Inflammatory macrophage treated with lipopolysaccharide for 4 hours (primary cell): ENCODE measurements around the gene FPR1.
A peak's percentile ranks its signal among the peaks of the same experiment; 100 is the strongest.

Experiments
- DNase-seq: peaks from one replicate; pipeline ENCODE4 v3.0.0-alpha.2; 2020

The FPR1 gene, protein sequence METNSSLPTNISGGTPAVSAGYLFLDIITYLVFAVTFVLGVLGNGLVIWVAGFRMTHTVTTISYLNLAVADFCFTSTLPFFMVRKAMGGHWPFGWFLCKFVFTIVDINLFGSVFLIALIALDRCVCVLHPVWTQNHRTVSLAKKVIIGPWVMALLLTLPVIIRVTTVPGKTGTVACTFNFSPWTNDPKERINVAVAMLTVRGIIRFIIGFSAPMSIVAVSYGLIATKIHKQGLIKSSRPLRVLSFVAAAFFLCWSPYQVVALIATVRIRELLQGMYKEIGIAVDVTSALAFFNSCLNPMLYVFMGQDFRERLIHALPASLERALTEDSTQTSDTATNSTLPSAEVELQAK

GRCh38 chr19:51751655-51752054 lies at the start of gene FPR1:
TSS of gene FPR1 (minus strand) at chr19:51751878. CDS start at chr19:51746994, 4,884 bp downstream.
- DNase-seq = peak; percentile 93

- no peak for DNase-seq
Measured at GRCh38 chr19:51800473-51801244, 49.0 kb upstream of the FPR1 start.

- no peak for DNase-seq
Measured at GRCh38 chr19:51799774-51800472, 48.2 kb upstream of the FPR1 start.

DNA sequence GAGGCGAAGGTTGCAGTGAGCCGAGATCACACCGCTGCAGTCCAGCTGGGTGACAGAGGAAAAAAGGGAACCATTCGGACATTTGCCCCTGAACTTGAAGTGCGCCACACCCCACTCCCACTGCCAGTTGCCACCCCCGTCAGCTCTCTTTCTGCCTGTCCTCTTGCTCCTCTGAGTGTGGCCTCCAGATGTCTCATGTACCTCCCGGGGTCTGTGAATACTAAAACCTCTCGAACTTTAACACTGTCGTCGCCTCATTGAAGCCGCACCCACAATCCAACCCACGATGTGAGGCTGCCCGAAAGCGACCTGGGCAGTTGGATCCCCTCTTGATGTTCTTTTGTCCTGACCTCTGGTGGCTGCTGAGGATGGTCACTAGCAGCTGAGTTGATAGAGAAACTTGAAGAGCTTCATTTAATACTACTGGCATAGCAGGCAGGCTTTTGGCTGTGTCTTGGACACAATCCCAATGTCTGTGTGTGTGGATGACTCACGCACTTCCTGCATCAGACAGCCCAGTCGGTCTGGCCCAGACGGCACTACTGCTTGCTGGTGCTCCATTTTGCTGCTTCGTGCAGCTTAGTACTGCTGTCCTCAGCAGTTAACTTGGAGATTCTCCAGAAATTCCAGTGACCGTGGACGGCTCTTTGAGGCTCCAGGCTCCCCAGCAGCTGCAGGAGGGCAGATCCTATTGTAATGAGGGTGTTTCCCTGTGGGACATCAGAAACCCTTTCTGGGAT lies 47.5 kb upstream of the FPR1 start:
- DNase-seq = peak; percentile 91

GRCh38 chr19:51798062-51798461 lies 46.4 kb upstream of the FPR1 start:
- DNase-seq = peak; percentile 38

GRCh38 chr19:51797480-51797879 lies 45.8 kb upstream of the FPR1 start:
- DNase-seq = peak; percentile 49

DNA sequence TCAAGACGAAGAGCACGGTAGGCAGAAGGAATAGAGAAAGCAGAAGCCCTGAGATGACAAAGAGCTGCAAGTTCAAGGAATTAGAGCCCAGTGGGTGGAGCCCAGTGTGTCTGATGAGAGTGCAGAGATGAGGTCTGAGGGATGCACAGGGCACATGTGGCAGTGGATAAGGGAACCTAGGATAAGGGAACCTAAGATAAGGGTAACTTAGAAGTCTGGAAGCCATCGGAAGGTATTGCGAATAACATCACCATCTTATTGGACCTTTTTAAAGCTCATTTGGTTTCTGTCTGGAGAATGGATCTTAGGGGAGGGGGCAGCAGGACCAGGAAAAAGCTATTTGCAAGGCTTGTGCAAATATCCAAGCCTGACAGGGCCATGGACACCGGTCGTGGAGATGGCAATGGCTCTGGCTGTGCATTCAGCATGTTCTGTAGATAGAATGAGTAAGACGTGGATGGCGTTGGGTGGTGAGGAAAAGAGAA lies 44.6 kb upstream of the FPR1 start:
- DNase-seq = peak; percentile 93

GRCh38 chr19:51794885-51795490 lies 43.3 kb upstream of the FPR1 start, which contains the start of gene FPR3:
TSS of gene FPR3 (plus strand) at chr19:51795157. CDS start at chr19:51823749, 28,592 bp downstream.
- DNase-seq = peak; percentile 88

GRCh38 chr19:51793994-51794393 lies 42.3 kb upstream of the FPR1 start:
- no peak for DNase-seq

DNA sequence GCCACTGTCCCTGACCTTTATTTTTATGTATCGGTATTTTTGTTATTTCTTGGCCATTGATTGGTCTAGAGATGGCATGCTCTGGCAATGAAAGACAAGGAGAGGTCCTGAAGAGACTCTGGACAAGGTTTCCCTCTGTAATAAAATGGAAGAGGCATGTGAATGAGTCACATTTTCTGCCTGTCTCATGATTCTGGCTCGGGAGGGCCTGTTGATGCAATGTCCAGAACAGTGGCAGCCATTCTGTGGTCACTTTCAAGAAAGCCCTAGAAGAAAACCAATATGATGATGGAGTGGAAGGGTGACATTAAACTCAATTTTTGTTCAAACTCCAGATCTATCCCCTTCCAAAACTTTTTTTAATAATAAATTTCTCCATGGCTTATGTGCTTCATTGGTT lies 41.3 kb upstream of the FPR1 start:
- DNase-seq = peak; percentile 68

DNA sequence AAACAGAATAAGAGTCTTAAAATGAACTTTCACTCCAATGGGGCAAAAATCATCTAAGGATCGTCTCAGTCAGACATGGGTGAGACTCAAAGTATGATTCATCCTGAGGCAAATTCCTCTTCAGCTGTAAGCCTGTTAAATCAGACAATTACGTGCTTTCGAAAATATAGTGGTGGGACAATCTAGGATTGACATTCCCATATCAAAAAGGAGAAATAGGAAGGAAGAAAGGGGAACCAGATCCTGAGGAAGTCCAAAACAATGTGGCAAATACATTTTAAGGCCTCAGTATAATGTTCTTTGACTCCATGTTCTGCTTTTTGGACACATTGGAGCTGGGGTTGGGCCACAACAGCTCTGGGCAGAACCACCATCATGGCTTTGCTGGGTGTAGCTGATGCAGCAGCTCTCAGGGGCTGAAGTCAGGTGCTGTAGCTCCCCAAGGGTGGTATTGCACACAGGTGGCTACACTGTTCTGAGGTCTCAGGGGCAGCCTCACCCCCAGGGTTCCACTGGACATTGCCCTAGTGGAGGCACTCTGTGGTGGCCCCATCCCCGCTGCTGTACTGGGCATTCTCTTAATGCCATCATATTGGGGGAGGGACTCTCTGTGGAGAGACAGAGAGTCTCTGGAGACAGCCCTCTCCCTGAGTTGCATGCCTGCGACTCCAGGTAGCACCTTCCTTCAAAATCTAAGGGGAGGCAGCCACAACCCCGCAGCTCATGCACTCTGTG lies 37.5 kb upstream of the FPR1 start:
- DNase-seq = peak; percentile 92

DNA sequence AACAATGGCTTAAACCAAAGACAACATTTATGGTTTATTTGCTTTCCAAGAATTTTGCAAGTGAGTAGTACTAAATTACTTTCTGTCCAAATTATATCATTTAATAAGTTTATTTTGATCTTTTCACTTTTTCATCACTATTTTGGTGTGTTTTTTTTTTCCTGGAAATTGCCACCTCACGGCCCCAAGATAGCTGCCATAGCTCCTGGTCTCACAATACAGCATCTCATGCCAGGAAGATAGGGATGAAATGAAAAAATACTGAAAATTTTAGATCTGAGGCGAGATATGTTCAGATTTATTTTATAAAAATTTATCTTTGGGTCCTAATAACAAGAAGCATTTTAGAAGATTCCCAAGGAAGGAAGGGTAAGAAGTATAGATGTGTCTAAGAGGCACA lies 36.4 kb upstream of the FPR1 start:
- DNase-seq = no peak

DNA sequence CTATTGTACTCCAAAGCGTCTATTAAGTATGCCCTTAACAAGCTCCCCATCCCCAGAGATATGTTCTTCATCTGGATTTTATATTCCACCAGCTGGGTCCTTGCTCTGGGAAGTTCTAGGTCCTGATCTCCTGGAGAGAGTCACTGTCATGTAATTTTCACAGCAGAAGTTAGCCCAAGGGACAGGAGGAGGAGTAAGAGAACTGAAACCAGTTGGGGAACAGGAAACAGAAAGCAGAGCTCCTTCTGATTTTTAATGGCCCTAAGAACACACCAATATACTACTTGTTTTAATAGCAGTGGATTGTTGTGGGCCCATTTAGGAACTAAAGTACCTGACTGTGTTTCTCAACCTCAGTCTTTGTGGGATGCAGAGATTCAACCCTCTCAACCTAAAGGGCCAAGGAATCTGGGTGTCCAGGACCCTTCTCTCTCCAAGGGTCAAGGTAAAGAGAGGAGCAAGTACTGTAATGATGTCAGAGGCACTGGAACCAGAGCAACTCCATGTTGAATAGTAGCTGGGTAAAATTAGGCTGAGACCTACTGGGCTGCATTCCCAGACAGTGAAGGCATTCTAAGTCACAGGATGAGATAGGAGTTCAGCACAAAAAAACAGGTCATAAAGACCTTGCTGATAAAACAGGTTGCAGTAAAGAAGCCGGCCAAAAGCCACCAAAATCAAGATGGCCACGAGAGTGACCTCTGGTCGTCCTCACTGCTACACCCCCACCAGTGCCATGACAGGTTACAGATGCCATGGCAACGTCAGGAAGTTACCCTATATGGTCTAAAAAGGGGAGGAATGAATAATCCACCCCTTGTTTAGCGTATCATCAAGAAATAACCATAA lies 35.2 kb upstream of the FPR1 start:
- DNase-seq = peak; percentile 93

DNA sequence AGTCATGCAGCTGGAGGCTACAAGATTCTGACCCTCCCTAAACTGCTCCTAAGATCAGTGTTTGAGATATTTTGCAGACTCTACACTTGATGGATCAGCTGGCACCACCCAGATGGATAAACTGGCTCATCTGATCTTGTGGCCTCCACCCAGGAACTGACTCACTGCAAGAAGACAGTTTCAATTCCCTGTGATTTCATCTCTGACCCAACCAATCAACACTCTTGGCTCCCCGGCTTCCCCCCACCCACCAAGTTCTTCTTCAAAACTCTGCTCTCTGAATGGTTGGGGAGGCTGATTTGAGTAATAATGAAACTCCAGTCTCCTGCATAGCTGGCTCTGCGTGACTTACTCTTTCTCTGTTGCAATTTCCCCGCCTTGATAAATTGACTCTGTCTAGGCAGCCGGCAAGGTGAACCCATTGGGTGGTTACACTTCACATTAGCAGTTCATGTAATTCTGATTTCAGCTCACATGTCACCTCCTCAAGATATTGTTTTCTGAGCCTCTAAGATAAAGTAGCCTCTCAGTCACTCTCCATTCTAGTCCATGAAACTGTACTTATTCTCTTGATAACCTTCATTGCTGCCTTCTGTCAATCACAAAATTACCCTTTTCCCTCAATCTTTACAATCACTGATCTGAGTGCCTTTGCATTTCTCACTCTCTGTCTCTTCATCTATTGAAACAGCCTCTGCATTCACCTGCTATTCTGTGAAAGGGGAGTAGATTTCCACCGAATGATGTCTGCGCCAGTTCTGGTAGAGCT lies 33.4 kb upstream of the FPR1 start:
- DNase-seq = peak; percentile 100

GRCh38 chr19:51784109-51784785 lies 32.6 kb upstream of the FPR1 start:
- DNase-seq = peak; percentile 66

DNA sequence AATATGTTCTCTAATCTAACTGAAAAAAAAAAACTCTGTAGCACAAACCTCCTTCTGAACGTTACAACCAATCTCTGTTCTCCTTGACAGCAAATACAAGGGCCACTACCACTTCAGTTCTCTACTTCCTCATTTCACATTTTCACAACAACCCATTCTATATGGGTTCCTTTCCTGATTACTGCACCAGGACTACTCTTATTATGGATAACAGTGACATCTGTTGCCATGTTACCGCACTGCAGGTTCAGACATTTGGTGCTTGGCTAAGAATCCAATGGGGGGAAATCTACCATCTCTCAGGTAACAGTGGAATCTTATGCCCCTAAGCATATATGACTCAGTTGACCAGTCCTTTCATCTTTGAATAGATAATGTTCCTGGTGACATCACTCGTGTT lies 31.7 kb upstream of the FPR1 start:
- peak; percentile 90 for DNase-seq

DNA sequence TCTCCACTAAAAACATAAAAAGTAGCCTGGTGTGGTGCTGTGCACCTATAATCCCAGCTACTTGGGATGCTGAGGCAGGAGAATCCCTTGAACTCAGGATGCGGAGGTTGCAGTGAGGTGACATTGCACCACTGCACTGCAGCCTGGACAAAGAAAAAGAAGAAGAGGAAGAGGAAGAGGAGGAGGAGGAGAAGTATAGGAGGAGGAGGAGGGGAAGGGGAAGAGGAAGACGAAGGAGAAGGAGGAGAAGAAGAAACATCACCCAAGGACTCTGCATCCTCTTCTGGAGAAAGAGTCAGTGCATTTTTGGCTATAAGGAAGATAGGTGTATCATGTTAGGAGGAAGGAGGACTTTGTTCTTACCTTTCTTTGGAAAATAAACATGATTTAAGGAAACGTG lies 30.3 kb upstream of the FPR1 start:
- peak; percentile 49 for DNase-seq

DNA sequence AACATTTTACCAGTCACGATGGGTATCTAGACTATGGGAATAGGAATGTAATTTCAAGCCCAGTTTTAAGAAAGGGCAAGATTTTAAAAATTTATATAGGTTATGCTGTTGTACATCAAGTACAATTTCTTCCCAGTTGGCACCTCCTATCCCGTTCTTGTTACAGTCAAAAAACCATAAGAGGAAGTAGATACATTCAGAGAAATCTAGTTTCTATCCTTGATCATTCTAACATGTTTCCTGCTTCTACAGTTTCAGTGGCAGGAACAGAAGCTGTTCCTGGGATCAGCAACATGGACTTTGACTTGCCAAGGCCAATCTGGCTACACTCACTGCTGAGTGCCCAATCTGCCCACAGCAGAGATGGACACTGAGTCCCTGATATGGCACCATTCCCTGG lies 28.6 kb upstream of the FPR1 start:
- peak; percentile 53 for DNase-seq

DNA sequence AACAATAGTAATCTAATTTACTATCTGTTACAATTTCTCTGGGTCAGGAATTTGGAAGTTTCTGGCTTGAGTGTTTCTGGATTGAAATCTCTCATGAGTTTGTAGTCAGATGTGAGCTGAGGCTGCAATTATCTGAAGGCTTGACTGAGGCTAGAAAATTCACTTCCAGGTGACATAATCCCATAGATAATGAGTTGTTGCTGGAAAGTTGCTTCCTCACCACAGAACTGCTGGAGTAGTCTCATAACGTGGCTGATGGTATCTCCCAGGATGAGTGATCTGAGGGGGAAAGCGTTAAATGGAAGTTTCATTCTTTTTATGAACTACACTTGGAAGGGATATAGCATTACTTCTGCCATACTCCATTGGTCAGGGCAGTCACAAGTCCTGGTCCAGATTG lies 28.0 kb upstream of the FPR1 start:
- no peak for DNase-seq
